ENCODE data around the gene ZNF3.

- no peak for TF ChIP-seq CSRNP3 (CRISPR knock-in tag; IDR thresholded peaks at IDR 0.05)
- no peak for TF ChIP-seq ZNF565 (CRISPR knock-in tag; conservative IDR thresholded peaks at IDR 0.05; ENCODE audit: low read depth)
- TF ChIP-seq ISL1 (CRISPR knock-in tag; IDR thresholded peaks at IDR 0.05): no peak
- no peak for TF ChIP-seq ZFP3 (CRISPR knock-in tag; IDR thresholded peaks at IDR 0.05)
- no peak for TF ChIP-seq POU6F1 (CRISPR knock-in tag; IDR thresholded peaks at IDR 0.05; ENCODE audit: borderline replicate concordance, low read depth)
These were observed 37.8 kb upstream of the ZNF3 start, which contains the start of the genes CNPY4 and TAF6 for GRCh38 chr7:100119072-100119969.

All from SK-N-SH treated with all-trans-retinoic acid at 6 μM for 48 hours (cell line).